ENCODE measurements around the gene TSPAN4. TPM values are rescaled to one million over a fixed set of nuclear protein-coding genes. Genes with fewer than 3 reads are reported as not detected.
A peak's percentile ranks its signal among the peaks of the same experiment; 100 is the strongest.

Gene TSPAN4
- total and polyA plus RNA-seq, 9 of the 15 experiments (the other 6 are each of a cell fraction or from before 2014, with no cell fraction given) = 0.07 to 31.0 (median 15.7) TPM

DNA sequence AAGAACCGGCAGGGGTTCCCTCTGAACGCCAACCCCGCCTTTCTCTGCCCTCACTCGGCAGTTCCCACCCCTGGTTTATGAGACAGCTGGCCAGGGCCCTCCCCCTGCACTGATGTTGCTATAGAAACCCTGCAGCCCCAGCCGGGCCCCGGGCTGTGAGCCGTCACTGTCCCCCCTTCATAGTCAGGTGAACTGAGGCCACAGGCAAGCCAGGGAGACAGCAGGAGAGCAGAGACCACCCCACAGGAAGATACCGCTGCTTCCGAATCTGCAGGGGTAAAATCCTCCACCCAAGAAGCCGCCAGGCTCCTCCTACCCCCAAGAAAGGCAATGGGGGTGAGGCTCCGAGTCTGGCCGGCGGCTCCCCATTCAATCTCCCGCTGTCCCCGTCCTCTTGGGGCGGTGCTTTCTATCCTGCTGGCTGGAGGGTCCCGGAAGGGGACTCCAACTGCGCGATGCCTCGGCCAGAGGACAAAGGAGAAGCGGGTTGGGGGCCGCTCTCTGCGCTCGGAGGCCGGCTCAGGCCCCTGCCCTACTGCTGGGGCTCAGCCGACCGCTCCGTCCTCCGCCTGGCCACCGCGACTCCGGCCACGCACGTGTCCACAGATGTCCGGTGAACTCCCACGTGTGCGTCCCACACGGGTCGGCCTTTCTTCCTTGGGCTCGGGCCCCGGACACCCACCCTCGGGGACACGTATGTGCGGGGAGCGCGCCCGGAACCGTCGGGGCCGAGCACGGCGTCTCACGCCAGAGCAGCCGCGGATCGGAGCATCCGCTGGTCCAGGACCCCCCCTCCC, 45.2 kb upstream of the TSPAN4 start (continued):
- no peak for TF ChIP-seq PTBP1 (IDR thresholded peaks at IDR 0.05; ENCODE audit: low read depth, low read length)
- no peak for TF ChIP-seq SMC3 (conservative IDR thresholded peaks at IDR 0.05; ENCODE audit: insufficient read depth, low read depth, low read length)
- TF ChIP-seq, protein P1, sequence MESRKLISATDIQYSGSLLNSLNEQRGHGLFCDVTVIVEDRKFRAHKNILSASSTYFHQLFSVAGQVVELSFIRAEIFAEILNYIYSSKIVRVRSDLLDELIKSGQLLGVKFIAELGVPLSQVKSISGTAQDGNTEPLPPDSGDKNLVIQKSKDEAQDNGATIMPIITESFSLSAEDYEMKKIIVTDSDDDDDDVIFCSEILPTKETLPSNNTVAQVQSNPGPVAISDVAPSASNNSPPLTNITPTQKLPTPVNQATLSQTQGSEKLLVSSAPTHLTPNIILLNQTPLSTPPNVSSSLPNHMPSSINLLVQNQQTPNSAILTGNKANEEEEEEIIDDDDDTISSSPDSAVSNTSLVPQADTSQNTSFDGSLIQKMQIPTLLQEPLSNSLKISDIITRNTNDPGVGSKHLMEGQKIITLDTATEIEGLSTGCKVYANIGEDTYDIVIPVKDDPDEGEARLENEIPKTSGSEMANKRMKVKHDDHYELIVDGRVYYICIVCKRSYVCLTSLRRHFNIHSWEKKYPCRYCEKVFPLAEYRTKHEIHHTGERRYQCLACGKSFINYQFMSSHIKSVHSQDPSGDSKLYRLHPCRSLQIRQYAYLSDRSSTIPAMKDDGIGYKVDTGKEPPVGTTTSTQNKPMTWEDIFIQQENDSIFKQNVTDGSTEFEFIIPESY (CRISPR knock-in tag; IDR thresholded peaks at IDR 0.05) = 0 out of 2 replicates have a peak, but pooled peaks have one; percentile 33
- TF ChIP-seq NKRF (IDR thresholded peaks at IDR 0.05; ENCODE audit: borderline replicate concordance) = peak; percentile 90
- no peak for TF ChIP-seq TAL1 (IDR thresholded peaks at IDR 0.05)
- TF ChIP-seq ZNF780A (CRISPR knock-in tag; IDR thresholded peaks at IDR 0.05) = no peak
- no peak for TF ChIP-seq HIVEP1 (CRISPR knock-in tag; IDR thresholded peaks at IDR 0.05)
- TF ChIP-seq GTF2F1 (IDR thresholded peaks at IDR 0.05; ENCODE audit: low read depth, low read length) = no peak
- TF ChIP-seq, protein P2, sequence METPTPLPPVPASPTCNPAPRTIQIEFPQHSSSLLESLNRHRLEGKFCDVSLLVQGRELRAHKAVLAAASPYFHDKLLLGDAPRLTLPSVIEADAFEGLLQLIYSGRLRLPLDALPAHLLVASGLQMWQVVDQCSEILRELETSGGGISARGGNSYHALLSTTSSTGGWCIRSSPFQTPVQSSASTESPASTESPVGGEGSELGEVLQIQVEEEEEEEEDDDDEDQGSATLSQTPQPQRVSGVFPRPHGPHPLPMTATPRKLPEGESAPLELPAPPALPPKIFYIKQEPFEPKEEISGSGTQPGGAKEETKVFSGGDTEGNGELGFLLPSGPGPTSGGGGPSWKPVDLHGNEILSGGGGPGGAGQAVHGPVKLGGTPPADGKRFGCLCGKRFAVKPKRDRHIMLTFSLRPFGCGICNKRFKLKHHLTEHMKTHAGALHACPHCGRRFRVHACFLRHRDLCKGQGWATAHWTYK (CRISPR knock-in tag; IDR thresholded peaks at IDR 0.05) = peak; percentile 68; the same call in 1 of the 2 replicates
- no peak for TF ChIP-seq TAF7 (tag; IDR thresholded peaks at IDR 0.05)
- TF ChIP-seq E2F4 (CRISPR knock-in tag; IDR thresholded peaks at IDR 0.05; ENCODE audit: low read depth) = 0 out of 2 replicates have a peak, but pooled peaks have one; percentile 11
- TF ChIP-seq SNIP1 (IDR thresholded peaks at IDR 0.05; ENCODE audit: low read depth) = no peak
- TF ChIP-seq ATF1 (CRISPR knock-in tag; IDR thresholded peaks at IDR 0.05) = no peak
- 0 out of 2 replicates have a peak, but pooled peaks have one; percentile 34 for TF ChIP-seq ATF1 (tag; IDR thresholded peaks at IDR 0.05)
- no peak for TF ChIP-seq ZNF12 (CRISPR knock-in tag; IDR thresholded peaks at IDR 0.05)
- TF ChIP-seq ZNF316 (IDR thresholded peaks at IDR 0.05) = no peak
- no peak for TF ChIP-seq TFAM (CRISPR knock-in tag; conservative IDR thresholded peaks at IDR 0.05)
- no peak for TF ChIP-seq RFX5 (IDR thresholded peaks at IDR 0.05; ENCODE audit: low read depth, low read length)
- no peak for TF ChIP-seq PHF21A (IDR thresholded peaks at IDR 0.05; ENCODE audit: borderline replicate concordance, low read depth)
- TF ChIP-seq DEAF1 (CRISPR knock-in tag; IDR thresholded peaks at IDR 0.05) = no peak
- no peak for TF ChIP-seq RFX7 (CRISPR knock-in tag; IDR thresholded peaks at IDR 0.05)
- no peak; a peak in 1 of 4 replicates for TF ChIP-seq TEAD1 (CRISPR knock-in tag; IDR thresholded peaks at IDR 0.05)

Measured in K562 (cell line).